HepG2 (cell line): ENCODE data around the gene BCL11B. TPM values are rescaled to one million over a fixed set of nuclear protein-coding genes. Genes with fewer than 3 reads are reported as not detected.

Source experiments
- ARHGAP35 ChIP-seq: sonication (generic); formaldehyde crosslinking; IDR thresholded peaks from 2 replicates; pipeline ENCODE4 v1.9.0; 2022; ENCODE audit warnings: mild to moderate bottlenecking, inconsistent platforms, moderate library complexity, missing genetic modification reagents, borderline replicate concordance
- ATF4 ChIP-seq, 2 experiments: fragments of 450-650 bp in 1 of 2; sonication (generic) in 1 of 2; formaldehyde crosslinking; IDR thresholded peaks; 2 replicates each; pipeline versions ENCODE4 v1.5.0 to v1.8.0; 2020 to 2022; ENCODE audit warnings: mild to moderate bottlenecking in 1 of 2, missing genetic modification reagents in 1 of 2
- ISL2 ChIP-seq: sonication (generic); formaldehyde crosslinking; IDR thresholded peaks from 2 replicates; pipeline ENCODE4 v1.5.0; 2020; ENCODE audit warnings: missing genetic modification reagents
- MTA3 ChIP-seq: sonication (generic); formaldehyde crosslinking; IDR thresholded peaks from 2 replicates; pipeline ENCODE4 v1.4.0; 2020; ENCODE audit warnings: missing genetic modification reagents
- NCOA5 ChIP-seq: sonication (generic); formaldehyde crosslinking; IDR thresholded peaks from 2 replicates; pipeline ENCODE4 v1.4.0; 2020; ENCODE audit warnings: missing genetic modification reagents
- ZNF770 ChIP-seq: sonication (generic); formaldehyde crosslinking; IDR thresholded peaks from 2 replicates; pipeline ENCODE4 v1.5.0; 2020; ENCODE audit warnings: mild to moderate bottlenecking, missing genetic modification reagents
- ZNF784 ChIP-seq: sonication (generic); formaldehyde crosslinking; IDR thresholded peaks from 2 replicates; pipeline ENCODE4 v1.5.1; 2020; ENCODE audit warnings: missing genetic modification reagents, mild to moderate bottlenecking, borderline replicate concordance
- ZNF83 ChIP-seq: sonication (generic); formaldehyde crosslinking; IDR thresholded peaks from 2 replicates; pipeline ENCODE4 v1.4.0; 2020; ENCODE audit warnings: missing genetic modification reagents, mild to moderate bottlenecking, borderline replicate concordance
- polyA plus RNA-seq, 8 experiments: library from polyadenylated mRNA; depleted of rRNA in 3 of 8; stranded (reverse) in 7 of 8; unstranded in 1 of 8; fragments of >200 nt; fragmentation: Illumina TruSeq in 4 of 8; extraction: Trizol in 4 of 8; gene quantifications; 2 replicates each; pipeline versions ENCODE4 v1.2.1 to v1.2.3, GENCODE V29; 2011 to 2016; ENCODE audit warnings: low read depth in 4 of 8, missing spikeins in 1 of 8, mixed read lengths in 1 of 8; ENCODE audit not compliant: insufficient read depth in 1 of 8
- total RNA-seq, 5 experiments: library from RNA; depleted of rRNA; stranded (reverse); fragments of >200 nt; fragmentation: Illumina TruSeq; extraction: Trizol; gene quantifications; 2 replicates each; pipeline ENCODE4 v1.2.3, GENCODE V29; 2016; ENCODE audit warnings: low read depth in 1 of 5

Gene BCL11B
- total and polyA plus RNA-seq, 2 of the 13 experiments (the other 11 are each of a cell fraction or from before 2014, with no cell fraction given): not detected

- TF ChIP-seq MTA3 (CRISPR knock-in tag) (no peak), ATF4 (CRISPR knock-in tag; IDR thresholded peaks at IDR 0.05) (no peak), ZNF770 (CRISPR knock-in tag) (no peak), ZNF83 (CRISPR knock-in tag) (no peak), ISL2 (no peak), ARHGAP35 (CRISPR knock-in tag) (no peak), NCOA5 (CRISPR knock-in tag) (no peak), ZNF784 (CRISPR knock-in tag) (no peak)
Measured at GRCh38 chr14:99318959-99319295, 46.9 kb upstream of the BCL11B start (continued).
